Measurements from ENCODE around the gene SLC38A10.

GRCh38 chr17:81210466-81210865 is 84.6 kb downstream of the SLC38A10 start:
- TF ChIP-seq RFXANK (CRISPR knock-in tag; IDR thresholded peaks at IDR 0.05) = no peak
- TF ChIP-seq MYC (CRISPR knock-in tag; IDR thresholded peaks at IDR 0.05; ENCODE audit: borderline replicate concordance) = no peak
- TF ChIP-seq ZNF253 (CRISPR knock-in tag; IDR thresholded peaks at IDR 0.05; ENCODE audit: borderline replicate concordance) = no peak
- no peak for TF ChIP-seq ZFP36 (IDR thresholded peaks at IDR 0.05; ENCODE audit: borderline replicate concordance, low read depth, low read length, partially characterized antibody)
- no peak for TF ChIP-seq ZNF567 (CRISPR knock-in tag; IDR thresholded peaks at IDR 0.05; ENCODE audit: borderline replicate concordance)
- TF ChIP-seq POLR2AphosphoS5 (IDR thresholded peaks at IDR 0.05; ENCODE audit: low read depth, low read length) = no peak
- TF ChIP-seq NBN (conservative IDR thresholded peaks at IDR 0.05) = no peak
- TF ChIP-seq ZNF138 (CRISPR knock-in tag; IDR thresholded peaks at IDR 0.05; ENCODE audit: low read depth) = no peak
- no peak for TF ChIP-seq ASH2L (IDR thresholded peaks at IDR 0.05; ENCODE audit: insufficient read length, low read depth, low read length)
- no peak for TF ChIP-seq ZNF747 (CRISPR knock-in tag; IDR thresholded peaks at IDR 0.05; ENCODE audit: borderline replicate concordance)
- TF ChIP-seq NFE2L1 (CRISPR knock-in tag; IDR thresholded peaks at IDR 0.05; ENCODE audit: borderline replicate concordance) = no peak
- TF ChIP-seq ZNF331 (CRISPR knock-in tag; IDR thresholded peaks at IDR 0.05) = no peak

All from HepG2 (cell line).